Memory B cell (primary cell): Measurements from ENCODE around the gene IYD.
A peak's percentile ranks its signal among the peaks of the same experiment; 100 is the strongest.

Source experiments
- ATAC-seq: fragments of 150-1000 bp; cut with Tn5 transposase; 2 replicates; pipeline ENCODE4 v1.10.0; 2021; ENCODE audit warnings: low read depth, mild to moderate bottlenecking, moderate library complexity
- DNase-seq, 2 donors: peaks; one replicate each; pipeline ENCODE4 v3.0.0; 2022; ENCODE audit warnings: low spot score in 2 of 2
- H3K27ac Mint-ChIP-seq: one replicate; pipeline ENCODE4 v1.8.0; 2022; ENCODE audit warnings: mild to moderate bottlenecking, moderate library complexity, mixed read lengths
- H3K27me3 Mint-ChIP-seq: one replicate; pipeline ENCODE4 v1.8.0; 2022; ENCODE audit warnings: mixed read lengths
- H3K36me3 Mint-ChIP-seq: one replicate; pipeline ENCODE4 v1.8.0; 2022; ENCODE audit warnings: mild to moderate bottlenecking, mixed read lengths
- H3K4me1 Mint-ChIP-seq: one replicate; pipeline ENCODE4 v1.8.0; 2022; ENCODE audit warnings: mixed read lengths
- H3K4me3 Mint-ChIP-seq: one replicate; pipeline ENCODE4 v1.8.0; 2022; ENCODE audit warnings: mild to moderate bottlenecking, moderate library complexity, mixed read lengths
- H3K9me3 Mint-ChIP-seq: one replicate; pipeline ENCODE4 v1.8.0; 2022; ENCODE audit warnings: mixed read lengths

IYD gene

GRCh38 chr6:150336299-150336698, 32.5 kb upstream of the IYD start:
- no peak overlapping the region for H3K27ac Mint-ChIP-seq

GRCh38 chr6:150336708-150337107, 32.1 kb upstream of the IYD start:
- no peak overlapping the region for H3K4me3 Mint-ChIP-seq
- H3K4me1 Mint-ChIP-seq: no peaks in the 10 kb centered on the region
- H3K27ac Mint-ChIP-seq: no peak overlapping the region
- H3K9me3 Mint-ChIP-seq: no peaks in the 10 kb centered on the region
- no peaks in the 10 kb centered on the region for H3K36me3 Mint-ChIP-seq
- DNase-seq (no peak), ATAC-seq (no peak)
- peaks cover 6% of the 10 kb centered on the region for H3K27me3 Mint-ChIP-seq

More at GRCh38 chr6:150336299-150336698, 32.5 kb upstream of the IYD start:
- Mint-ChIP-seq H3K4me3 (no peak overlapping the region), H3K4me1 (no peaks in the 10 kb centered on the region), H3K27me3 (peaks cover 6% of the 10 kb centered on the region), H3K9me3 (no peaks in the 10 kb centered on the region), H3K36me3 (no peaks in the 10 kb centered on the region)
- ATAC-seq (peak; percentile 29), DNase-seq (no peak)

GRCh38 chr6:150342126-150342525, 26.7 kb upstream of the IYD start:
- H3K9me3 Mint-ChIP-seq: no peaks in the 10 kb centered on the region
- ATAC-seq (no peak), DNase-seq (no peak)
- H3K4me1 Mint-ChIP-seq: no peaks in the 10 kb centered on the region
- peaks cover 2% of the 10 kb centered on the region for H3K27me3 Mint-ChIP-seq
- H3K36me3 Mint-ChIP-seq: no peaks in the 10 kb centered on the region
- no peak overlapping the region for H3K27ac Mint-ChIP-seq
- H3K4me3 Mint-ChIP-seq: no peak overlapping the region

GRCh38 chr6:150343434-150343833, 25.4 kb upstream of the IYD start:
- Mint-ChIP-seq H3K9me3 (no peaks in the 10 kb centered on the region), H3K27me3 (peaks cover 3% of the 10 kb centered on the region), H3K27ac (no peak overlapping the region), H3K4me3 (no peak overlapping the region), H3K36me3 (no peaks in the 10 kb centered on the region), H3K4me1 (peaks cover 8% of the 10 kb centered on the region)
- DNase-seq: no peak
- no peak for ATAC-seq

- Mint-ChIP-seq H3K36me3 (no peaks in the 10 kb centered on the region), H3K4me3 (no peak overlapping the region), H3K9me3 (no peaks in the 10 kb centered on the region), H3K4me1 (peaks cover 10% of the 10 kb centered on the region), H3K27ac (no peak overlapping the region), H3K27me3 (peaks cover 3% of the 10 kb centered on the region)
- DNase-seq (no peak), ATAC-seq (no peak)
Observed at GRCh38 chr6:150345781-150346180, 23.0 kb upstream of the IYD start.

- Mint-ChIP-seq H3K4me1 (peaks cover 10% of the 10 kb centered on the region), H3K9me3 (no peaks in the 10 kb centered on the region), H3K27me3 (peaks cover 3% of the 10 kb centered on the region), H3K36me3 (no peaks in the 10 kb centered on the region), H3K27ac (no peak overlapping the region), H3K4me3 (no peak overlapping the region)
- ATAC-seq (no peak), DNase-seq (no peak)
Observed at GRCh38 chr6:150346346-150346745, 22.5 kb upstream of the IYD start.

GRCh38 chr6:150347845-150348244, 21.0 kb upstream of the IYD start:
- H3K36me3 Mint-ChIP-seq: no peaks in the 10 kb centered on the region
- DNase-seq: peak; percentile 37 to 44
- peaks cover 3% of the 10 kb centered on the region for H3K27me3 Mint-ChIP-seq
- H3K4me3 Mint-ChIP-seq: no peak overlapping the region
- peaks cover 10% of the 10 kb centered on the region for H3K4me1 Mint-ChIP-seq
- no peaks in the 10 kb centered on the region for H3K9me3 Mint-ChIP-seq
- ATAC-seq: peak; percentile 100
- peak overlapping the region; percentile 10 for H3K27ac Mint-ChIP-seq

GRCh38 chr6:150349546-150349945, 19.3 kb upstream of the IYD start:
- no peak overlapping the region for H3K4me3 Mint-ChIP-seq
- peaks cover 2% of the 10 kb centered on the region for H3K27me3 Mint-ChIP-seq
- no peaks in the 10 kb centered on the region for H3K36me3 Mint-ChIP-seq
- no peak overlapping the region for H3K27ac Mint-ChIP-seq
- no peaks in the 10 kb centered on the region for H3K9me3 Mint-ChIP-seq
- DNase-seq (no peak), ATAC-seq (no peak)
- H3K4me1 Mint-ChIP-seq: peaks cover 10% of the 10 kb centered on the region

GRCh38 chr6:150352321-150353296, 16.2 kb upstream of the IYD start:
- Mint-ChIP-seq H3K4me3 (no peak overlapping the region), H3K27me3 (peaks cover 3% of the 10 kb centered on the region), H3K9me3 (no peaks in the 10 kb centered on the region), H3K4me1 (peaks cover 9% of the 10 kb centered on the region), H3K27ac (no peak overlapping the region), H3K36me3 (no peaks in the 10 kb centered on the region)
- ATAC-seq: no peak
- DNase-seq: no peak

GRCh38 chr6:150353445-150353844, 15.4 kb upstream of the IYD start:
- H3K9me3 Mint-ChIP-seq: no peaks in the 10 kb centered on the region
- peaks cover 3% of the 10 kb centered on the region for H3K27me3 Mint-ChIP-seq
- peaks cover 1% of the 10 kb centered on the region for H3K4me1 Mint-ChIP-seq
- H3K36me3 Mint-ChIP-seq: no peaks in the 10 kb centered on the region
- no peak for DNase-seq
- H3K27ac Mint-ChIP-seq: no peak overlapping the region
- no peak overlapping the region for H3K4me3 Mint-ChIP-seq
- no peak for ATAC-seq

- H3K27me3 Mint-ChIP-seq: peaks cover 3% of the 10 kb centered on the region
- ATAC-seq (no peak), DNase-seq (no peak)
- H3K27ac Mint-ChIP-seq: no peak overlapping the region
- H3K4me1 Mint-ChIP-seq: no peaks in the 10 kb centered on the region
- H3K9me3 Mint-ChIP-seq: no peaks in the 10 kb centered on the region
- H3K36me3 Mint-ChIP-seq: no peaks in the 10 kb centered on the region
- no peak overlapping the region for H3K4me3 Mint-ChIP-seq
Observed at GRCh38 chr6:150354754-150355571, 13.8 kb upstream of the IYD start.

GRCh38 chr6:150355932-150356331, 12.9 kb upstream of the IYD start:
- H3K4me3 Mint-ChIP-seq: no peak overlapping the region
- H3K9me3 Mint-ChIP-seq: no peaks in the 10 kb centered on the region
- H3K36me3 Mint-ChIP-seq: no peaks in the 10 kb centered on the region
- H3K27ac Mint-ChIP-seq: no peak overlapping the region
- DNase-seq (no peak), ATAC-seq (no peak)
- peaks cover 3% of the 10 kb centered on the region for H3K27me3 Mint-ChIP-seq
- no peaks in the 10 kb centered on the region for H3K4me1 Mint-ChIP-seq

GRCh38 chr6:150361876-150362275, 6.9 kb upstream of the IYD start:
- Mint-ChIP-seq H3K36me3 (no peaks in the 10 kb centered on the region), H3K27me3 (peaks cover 10% of the 10 kb centered on the region), H3K4me1 (no peaks in the 10 kb centered on the region), H3K4me3 (no peak overlapping the region), H3K9me3 (no peaks in the 10 kb centered on the region), H3K27ac (no peak overlapping the region)
- DNase-seq (no peak), ATAC-seq (no peak)

GRCh38 chr6:150363733-150364132, 5.1 kb upstream of the IYD start:
- H3K36me3 Mint-ChIP-seq: peaks cover 2% of the 10 kb centered on the region

More at GRCh38 chr6:150363733-150364132, 5.1 kb upstream of the IYD start:
- H3K9me3 Mint-ChIP-seq: no peaks in the 10 kb centered on the region
- H3K4me3 Mint-ChIP-seq: no peak overlapping the region
- H3K27me3 Mint-ChIP-seq: peaks cover 8% of the 10 kb centered on the region
- ATAC-seq: no peak
- no peaks in the 10 kb centered on the region for H3K4me1 Mint-ChIP-seq
- no peak for DNase-seq
- H3K27ac Mint-ChIP-seq: no peak overlapping the region
